ENCODE measurements around the gene PTPRN. TPM values are rescaled to one million over a fixed set of nuclear protein-coding genes. Genes with fewer than 3 reads are reported as not detected.

Gene PTPRN
- total RNA-seq, 1 donor from 2014 or later, result not detected

- intact Hi-C loops (cut with DNase I), result no loop called here
- ATAC-seq (peak; percentile 6 to 31), DNase-seq (peak; percentile 66)
- Histone ChIP-seq H3K4me3 (peak within 1 kb of the TSS; percentile 72), H3K36me3 (peaks cover 14% of the 10 kb centered on the region), H3K4me1 (peaks cover 53% of the 10 kb centered on the region), H3K27me3 (ENCODE audit: low read depth) (no peaks in the 10 kb centered on the region), H3K27ac (peak within 1 kb of the TSS; percentile 85), H3K9me3 (no peaks in the 10 kb centered on the region)
- TF ChIP-seq, protein P1, sequence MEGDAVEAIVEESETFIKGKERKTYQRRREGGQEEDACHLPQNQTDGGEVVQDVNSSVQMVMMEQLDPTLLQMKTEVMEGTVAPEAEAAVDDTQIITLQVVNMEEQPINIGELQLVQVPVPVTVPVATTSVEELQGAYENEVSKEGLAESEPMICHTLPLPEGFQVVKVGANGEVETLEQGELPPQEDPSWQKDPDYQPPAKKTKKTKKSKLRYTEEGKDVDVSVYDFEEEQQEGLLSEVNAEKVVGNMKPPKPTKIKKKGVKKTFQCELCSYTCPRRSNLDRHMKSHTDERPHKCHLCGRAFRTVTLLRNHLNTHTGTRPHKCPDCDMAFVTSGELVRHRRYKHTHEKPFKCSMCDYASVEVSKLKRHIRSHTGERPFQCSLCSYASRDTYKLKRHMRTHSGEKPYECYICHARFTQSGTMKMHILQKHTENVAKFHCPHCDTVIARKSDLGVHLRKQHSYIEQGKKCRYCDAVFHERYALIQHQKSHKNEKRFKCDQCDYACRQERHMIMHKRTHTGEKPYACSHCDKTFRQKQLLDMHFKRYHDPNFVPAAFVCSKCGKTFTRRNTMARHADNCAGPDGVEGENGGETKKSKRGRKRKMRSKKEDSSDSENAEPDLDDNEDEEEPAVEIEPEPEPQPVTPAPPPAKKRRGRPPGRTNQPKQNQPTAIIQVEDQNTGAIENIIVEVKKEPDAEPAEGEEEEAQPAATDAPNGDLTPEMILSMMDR (IDR thresholded peaks at IDR 0.05), result no peak
Observed at GRCh38 chr2:219252900-219253752, 56.1 kb downstream of the PTPRN start, which contains the start of gene TUBA4B. Gene TUBA4B, plus strand, starts transcription at chr2:219253243. Its CDS starts 165 bp downstream, at chr2:219253408.

DNA sequence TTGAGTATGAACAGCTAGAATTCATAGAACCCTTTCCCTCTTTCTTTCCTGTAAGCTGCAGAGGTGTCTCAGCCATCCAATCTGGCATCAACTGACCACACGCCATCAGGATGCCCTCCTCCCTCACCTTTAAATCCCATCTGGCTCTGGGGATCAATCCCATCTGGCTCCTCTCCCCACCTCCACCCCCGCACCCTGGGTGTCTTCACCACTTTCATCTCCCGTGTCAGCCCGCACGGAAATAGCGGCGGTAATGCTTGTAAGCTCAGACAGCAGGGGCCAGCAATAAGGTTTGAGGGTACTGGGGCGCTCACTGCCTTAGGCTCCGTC is 56.7 kb downstream of the PTPRN start:
- peaks cover 19% of the 10 kb centered on the region for H3K36me3 ChIP-seq
- no peaks in the 10 kb centered on the region for H3K27me3 ChIP-seq (ENCODE audit: low read depth)
- H3K4me3 ChIP-seq, result peak overlapping the region; percentile 72
- no peaks in the 10 kb centered on the region for H3K9me3 ChIP-seq
- ATAC-seq, result no peak
- no peak for DNase-seq
- peaks cover 58% of the 10 kb centered on the region for H3K4me1 ChIP-seq
- H3K27ac ChIP-seq, result peak overlapping the region; percentile 85
- intact Hi-C loops (cut with DNase I), result no loop called here
- TF ChIP-seq, protein P1 (IDR thresholded peaks at IDR 0.05), result no peak

GRCh38 chr2:219252084-219252483 is 57.1 kb downstream of the PTPRN start:
- peak overlapping the region; percentile 85 for H3K27ac ChIP-seq
- no peak for DNase-seq
- peaks cover 62% of the 10 kb centered on the region for H3K4me1 ChIP-seq
- no peak for ATAC-seq
- no peaks in the 10 kb centered on the region for H3K9me3 ChIP-seq
- no peaks in the 10 kb centered on the region for H3K27me3 ChIP-seq (ENCODE audit: low read depth)
- TF ChIP-seq, protein P1 (IDR thresholded peaks at IDR 0.05), result no peak
- H3K36me3 ChIP-seq, result peaks cover 23% of the 10 kb centered on the region
- intact Hi-C loops (cut with DNase I), result no loop called here
- peak overlapping the region; percentile 72 for H3K4me3 ChIP-seq

GRCh38 chr2:219251656-219252055 is 57.5 kb downstream of the PTPRN start:
- intact Hi-C loops (cut with DNase I), result no loop called here
- peaks cover 28% of the 10 kb centered on the region for H3K36me3 ChIP-seq
- H3K27me3 ChIP-seq (ENCODE audit: low read depth), result no peaks in the 10 kb centered on the region
- ATAC-seq (no peak), DNase-seq (no peak)
- no peaks in the 10 kb centered on the region for H3K9me3 ChIP-seq
- TF ChIP-seq, protein P1 (IDR thresholded peaks at IDR 0.05), result no peak
- peaks cover 67% of the 10 kb centered on the region for H3K4me1 ChIP-seq
- H3K27ac ChIP-seq, result peak overlapping the region; percentile 85
- H3K4me3 ChIP-seq, result peak overlapping the region; percentile 72

DNA sequence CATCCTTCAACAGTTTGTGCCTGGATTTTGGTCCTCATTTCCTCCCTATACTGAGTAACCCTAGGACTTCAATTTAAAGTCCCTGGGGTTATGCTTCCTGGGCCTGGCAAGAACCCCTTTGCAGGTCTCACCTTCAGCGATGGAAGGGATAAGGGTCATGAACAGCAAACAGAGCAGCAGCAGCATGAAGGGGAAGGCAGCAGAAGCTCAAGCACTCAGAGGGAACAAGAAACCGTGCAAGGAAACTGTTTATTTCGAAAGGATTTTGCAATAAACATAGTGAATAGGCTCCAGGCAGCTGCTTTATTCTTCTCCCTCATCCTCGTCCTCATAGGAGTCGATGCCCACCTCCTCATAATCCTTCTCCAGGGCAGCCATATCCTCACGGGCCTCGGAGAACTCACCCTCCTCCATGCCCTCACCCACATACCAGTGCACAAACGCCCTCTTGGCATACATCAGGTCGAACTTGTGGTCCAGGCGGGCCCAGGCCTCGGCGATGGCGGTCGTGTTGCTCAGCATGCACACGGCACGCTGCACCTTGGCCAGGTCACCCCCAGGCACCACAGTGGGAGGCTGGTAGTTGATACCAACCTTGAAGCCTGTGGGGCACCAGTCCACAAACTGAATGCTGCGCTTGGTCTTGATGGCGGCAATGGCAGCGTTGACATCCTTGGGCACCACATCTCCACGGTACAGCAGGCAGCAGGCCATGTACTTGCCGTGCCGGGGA is 59.0 kb downstream of the PTPRN start:
- no peak for DNase-seq
- TF ChIP-seq, protein P1 (IDR thresholded peaks at IDR 0.05), result no peak
- no peak for ATAC-seq
- H3K27me3 ChIP-seq (ENCODE audit: low read depth), result no peaks in the 10 kb centered on the region
- H3K4me1 ChIP-seq, result peaks cover 76% of the 10 kb centered on the region
- intact Hi-C loops (cut with DNase I), result no loop called here
- peak overlapping the region; percentile 91 for H3K27ac ChIP-seq
- H3K36me3 ChIP-seq, result peaks cover 28% of the 10 kb centered on the region
- H3K4me3 ChIP-seq, result peak overlapping the region; percentile 41
- H3K9me3 ChIP-seq, result no peaks in the 10 kb centered on the region

All from lower lobe of right lung (tissue), 2 donors.